Measurements from ENCODE around the gene ITPR1.

Gene ITPR1

GRCh38 chr3:4736284-4736861 is 243.2 kb downstream of the ITPR1 start:
- H3K4me3 ChIP-seq (ENCODE audit: low read depth, low read length), result no peak overlapping the region
- no peak for TF ChIP-seq CTCF (IDR thresholded peaks at IDR 0.05; ENCODE audit: low read depth, low read length)
- no peaks in the 10 kb centered on the region for H3K4me1 ChIP-seq
- H3K36me3 ChIP-seq, result peaks cover 11% of the 10 kb centered on the region
- H3K27me3 ChIP-seq, result no peaks in the 10 kb centered on the region
- no peaks in the 10 kb centered on the region for H3K9me3 ChIP-seq
- no peak for DNase-seq

- no peak for DNase-seq
- Histone ChIP-seq H3K27me3 (no peaks in the 10 kb centered on the region), H3K9me3 (no peaks in the 10 kb centered on the region), H3K4me1 (peaks cover 4% of the 10 kb centered on the region; the same call in 1 of the 2 replicates), H3K4me3 (ENCODE audit: low read depth, low read length) (no peak overlapping the region), H3K36me3 (peaks cover 5% of the 10 kb centered on the region)
- no peak for TF ChIP-seq CTCF (IDR thresholded peaks at IDR 0.05; ENCODE audit: low read depth, low read length)
These were observed 245.7 kb downstream of the ITPR1 start for GRCh38 chr3:4738737-4739274.

GRCh38 chr3:4739289-4740236 is 246.4 kb downstream of the ITPR1 start:
- H3K4me1 ChIP-seq, result peaks cover 4% of the 10 kb centered on the region; the same call in 1 of the 2 replicates
- no peaks in the 10 kb centered on the region for H3K27me3 ChIP-seq
- no peak for DNase-seq
- no peak overlapping the region for H3K4me3 ChIP-seq (ENCODE audit: low read depth, low read length)
- H3K36me3 ChIP-seq, result no peaks in the 10 kb centered on the region; the same call in none of the 2 replicates
- H3K9me3 ChIP-seq, result no peaks in the 10 kb centered on the region
- no peak for TF ChIP-seq CTCF (IDR thresholded peaks at IDR 0.05; ENCODE audit: low read depth, low read length)

GRCh38 chr3:4740397-4741105 is 247.4 kb downstream of the ITPR1 start:
- peaks cover 4% of the 10 kb centered on the region; the same call in 1 of the 2 replicates for H3K4me1 ChIP-seq
- H3K27me3 ChIP-seq, result no peaks in the 10 kb centered on the region
- no peaks in the 10 kb centered on the region; the same call in none of the 2 replicates for H3K36me3 ChIP-seq
- TF ChIP-seq CTCF (IDR thresholded peaks at IDR 0.05; ENCODE audit: low read depth, low read length), result no peak
- DNase-seq, result no peak
- no peak overlapping the region for H3K4me3 ChIP-seq (ENCODE audit: low read depth, low read length)
- no peaks in the 10 kb centered on the region for H3K9me3 ChIP-seq

- Histone ChIP-seq H3K4me1 (peaks cover 4% of the 10 kb centered on the region; the same call in 1 of the 2 replicates), H3K4me3 (ENCODE audit: low read depth, low read length) (no peak overlapping the region), H3K36me3 (no peaks in the 10 kb centered on the region; the same call in none of the 2 replicates), H3K9me3 (no peaks in the 10 kb centered on the region), H3K27me3 (no peaks in the 10 kb centered on the region)
- TF ChIP-seq CTCF (IDR thresholded peaks at IDR 0.05; ENCODE audit: low read depth, low read length), result no peak
- no peak for DNase-seq
These were observed 247.9 kb downstream of the ITPR1 start for GRCh38 chr3:4741106-4741403.
